ENCODE data around the gene ARHGEF7.
"Not testable (repeated sequence)": the region's sequence is repeated elsewhere in the genome, so short reads cannot be mapped to it uniquely, and the experiment has no call there.

Gene ARHGEF7, protein sequence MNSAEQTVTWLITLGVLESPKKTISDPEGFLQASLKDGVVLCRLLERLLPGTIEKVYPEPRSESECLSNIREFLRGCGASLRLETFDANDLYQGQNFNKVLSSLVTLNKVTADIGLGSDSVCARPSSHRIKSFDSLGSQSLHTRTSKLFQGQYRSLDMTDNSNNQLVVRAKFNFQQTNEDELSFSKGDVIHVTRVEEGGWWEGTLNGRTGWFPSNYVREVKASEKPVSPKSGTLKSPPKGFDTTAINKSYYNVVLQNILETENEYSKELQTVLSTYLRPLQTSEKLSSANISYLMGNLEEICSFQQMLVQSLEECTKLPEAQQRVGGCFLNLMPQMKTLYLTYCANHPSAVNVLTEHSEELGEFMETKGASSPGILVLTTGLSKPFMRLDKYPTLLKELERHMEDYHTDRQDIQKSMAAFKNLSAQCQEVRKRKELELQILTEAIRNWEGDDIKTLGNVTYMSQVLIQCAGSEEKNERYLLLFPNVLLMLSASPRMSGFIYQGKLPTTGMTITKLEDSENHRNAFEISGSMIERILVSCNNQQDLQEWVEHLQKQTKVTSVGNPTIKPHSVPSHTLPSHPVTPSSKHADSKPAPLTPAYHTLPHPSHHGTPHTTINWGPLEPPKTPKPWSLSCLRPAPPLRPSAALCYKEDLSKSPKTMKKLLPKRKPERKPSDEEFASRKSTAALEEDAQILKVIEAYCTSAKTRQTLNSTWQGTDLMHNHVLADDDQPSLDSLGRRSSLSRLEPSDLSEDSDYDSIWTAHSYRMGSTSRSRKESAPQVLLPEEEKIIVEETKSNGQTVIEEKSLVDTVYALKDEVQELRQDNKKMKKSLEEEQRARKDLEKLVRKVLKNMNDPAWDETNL

DNA sequence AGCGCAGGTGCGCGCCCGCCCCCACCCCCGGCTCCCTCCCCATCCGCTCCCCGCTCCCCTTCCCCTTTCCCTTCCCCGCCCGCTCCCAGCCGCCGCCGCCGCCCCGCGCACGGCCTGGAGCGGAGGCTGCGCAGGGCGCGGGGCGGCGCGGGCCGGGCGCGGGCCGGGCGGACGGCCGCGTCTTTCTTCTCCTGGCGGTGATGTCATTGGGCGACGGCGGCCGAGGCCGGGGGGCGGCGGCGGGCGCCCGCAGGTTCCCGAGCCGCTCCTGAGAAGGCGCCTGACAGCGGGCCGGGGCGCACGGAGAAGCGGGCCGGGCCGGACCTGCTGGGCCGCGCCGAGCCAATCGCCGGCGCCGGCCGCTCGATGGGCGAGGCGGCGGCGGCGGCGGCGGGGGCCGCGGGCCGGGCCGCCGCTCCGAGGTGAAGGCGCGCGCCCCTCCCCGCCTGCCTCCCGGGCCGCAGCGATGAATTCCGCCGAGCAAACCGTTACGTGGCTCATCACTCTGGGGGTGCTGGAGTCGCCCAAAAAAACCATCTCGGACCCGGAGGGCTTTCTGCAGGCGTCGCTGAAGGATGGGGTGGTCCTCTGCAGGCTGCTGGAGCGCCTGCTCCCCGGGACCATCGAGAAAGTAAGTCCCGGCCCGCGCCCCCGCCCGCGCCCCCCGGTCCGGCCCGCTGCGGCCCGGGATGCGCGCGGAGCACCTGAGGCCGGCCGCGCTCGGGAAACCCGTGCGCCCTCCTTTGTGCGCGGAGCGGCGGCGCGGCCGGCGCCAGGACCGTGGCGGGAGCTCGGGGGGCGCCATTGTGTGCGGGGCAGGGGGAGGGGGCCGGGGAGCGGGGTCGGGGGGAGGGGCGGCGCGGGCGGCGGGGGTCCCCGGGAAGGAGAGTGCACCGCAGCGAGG, at the start of gene ARHGEF7:
Gene ARHGEF7, plus strand, starts transcription at position 250 of the 904 bp plus-strand sequence. Its CDS starts 217 bp downstream, at position 467.
- no peak for DNase-seq (ENCODE audit: extremely low read depth, low read depth)
- TF ChIP-seq, protein P1, sequence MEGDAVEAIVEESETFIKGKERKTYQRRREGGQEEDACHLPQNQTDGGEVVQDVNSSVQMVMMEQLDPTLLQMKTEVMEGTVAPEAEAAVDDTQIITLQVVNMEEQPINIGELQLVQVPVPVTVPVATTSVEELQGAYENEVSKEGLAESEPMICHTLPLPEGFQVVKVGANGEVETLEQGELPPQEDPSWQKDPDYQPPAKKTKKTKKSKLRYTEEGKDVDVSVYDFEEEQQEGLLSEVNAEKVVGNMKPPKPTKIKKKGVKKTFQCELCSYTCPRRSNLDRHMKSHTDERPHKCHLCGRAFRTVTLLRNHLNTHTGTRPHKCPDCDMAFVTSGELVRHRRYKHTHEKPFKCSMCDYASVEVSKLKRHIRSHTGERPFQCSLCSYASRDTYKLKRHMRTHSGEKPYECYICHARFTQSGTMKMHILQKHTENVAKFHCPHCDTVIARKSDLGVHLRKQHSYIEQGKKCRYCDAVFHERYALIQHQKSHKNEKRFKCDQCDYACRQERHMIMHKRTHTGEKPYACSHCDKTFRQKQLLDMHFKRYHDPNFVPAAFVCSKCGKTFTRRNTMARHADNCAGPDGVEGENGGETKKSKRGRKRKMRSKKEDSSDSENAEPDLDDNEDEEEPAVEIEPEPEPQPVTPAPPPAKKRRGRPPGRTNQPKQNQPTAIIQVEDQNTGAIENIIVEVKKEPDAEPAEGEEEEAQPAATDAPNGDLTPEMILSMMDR (IDR thresholded peaks at IDR 0.05; ENCODE audit: low read depth, low read length): no peak

DNA sequence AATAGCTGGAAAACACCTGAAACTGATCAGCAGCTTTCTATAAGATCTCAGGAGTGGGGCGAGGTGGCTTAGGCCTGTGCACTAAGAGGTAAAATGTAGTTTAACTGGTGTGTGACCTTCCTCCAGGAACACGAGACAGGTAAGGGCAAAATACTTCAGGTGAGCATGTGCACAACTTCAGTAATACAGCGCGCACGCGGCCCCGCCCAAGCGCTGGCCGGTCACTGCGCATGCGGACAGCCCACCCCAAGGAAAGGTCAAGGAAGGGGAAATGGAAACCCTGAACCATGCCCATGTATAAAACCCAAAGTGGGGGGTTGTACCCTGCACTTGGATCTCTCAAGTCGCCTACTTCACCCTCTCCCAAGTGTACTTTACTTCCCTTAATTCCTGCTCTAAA, 49.4 kb upstream of the ARHGEF7 start:
- TF ChIP-seq, protein P1 (IDR thresholded peaks at IDR 0.05; ENCODE audit: low read depth, low read length): no peak
- DNase-seq (ENCODE audit: extremely low read depth, low read depth): no peak

DNA sequence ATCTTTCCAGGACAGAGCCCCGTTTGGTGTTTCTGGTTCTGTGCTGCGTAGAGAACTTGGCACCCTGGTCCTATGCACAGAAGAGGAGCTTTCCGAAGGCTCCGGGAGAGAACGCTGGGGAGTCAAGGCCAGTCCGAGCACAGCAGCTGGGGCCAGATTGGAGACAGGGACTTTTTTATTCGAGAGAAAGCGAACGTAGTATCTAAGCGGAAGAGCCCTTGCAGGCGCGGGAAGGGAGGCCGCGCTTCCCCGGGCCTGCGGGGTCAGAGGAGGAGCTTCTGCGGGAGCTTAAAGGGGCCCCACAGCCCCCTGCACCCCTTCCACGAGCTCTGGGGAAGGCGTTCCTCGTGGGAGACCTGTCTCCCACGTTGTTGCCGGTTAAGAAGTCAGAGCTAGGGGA, 48.6 kb upstream of the ARHGEF7 start:
- DNase-seq (ENCODE audit: extremely low read depth, low read depth): no peak
- TF ChIP-seq, protein P1 (IDR thresholded peaks at IDR 0.05; ENCODE audit: low read depth, low read length): no peak

DNA sequence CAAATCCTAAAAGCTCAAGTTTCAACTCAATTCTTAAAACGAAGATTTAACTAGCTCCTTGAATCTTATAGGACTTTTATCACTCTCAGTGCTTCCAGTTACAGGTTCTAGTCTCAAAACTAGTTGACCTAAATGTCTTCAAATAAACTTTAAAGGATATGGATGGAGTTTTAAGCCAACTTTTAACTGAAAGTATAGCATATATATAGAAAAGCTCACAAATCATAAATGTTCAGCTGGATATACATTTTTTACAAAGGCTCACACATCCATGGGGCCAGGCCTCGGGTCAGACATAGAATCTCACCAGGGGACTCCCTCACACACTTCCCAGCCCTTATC, 47.1 kb upstream of the ARHGEF7 start:
- TF ChIP-seq, protein P1 (IDR thresholded peaks at IDR 0.05; ENCODE audit: low read depth, low read length): no peak
- no peak for DNase-seq (ENCODE audit: extremely low read depth, low read depth)

DNA sequence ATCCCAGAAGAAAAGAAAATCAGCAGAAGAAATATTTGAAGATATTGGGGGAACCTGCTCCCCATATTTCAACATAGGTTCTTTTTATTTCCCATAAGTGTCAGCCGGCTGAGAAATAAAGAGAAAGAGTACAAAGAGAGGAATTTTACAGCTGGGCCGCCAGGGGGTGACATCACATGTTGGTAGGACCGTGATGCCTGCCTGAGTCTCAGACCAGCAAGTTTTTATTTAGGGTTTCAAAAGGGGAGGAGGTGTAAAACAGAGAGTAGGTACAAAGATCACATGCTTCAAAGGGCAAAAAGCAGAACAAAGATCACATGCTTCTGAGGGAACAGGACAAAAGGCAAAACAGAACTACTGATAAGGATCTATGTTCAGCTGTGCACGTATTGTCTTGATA, 44.0 kb upstream of the ARHGEF7 start:
- DNase-seq (ENCODE audit: extremely low read depth, low read depth): not testable (repeated sequence)
- TF ChIP-seq, protein P1 (IDR thresholded peaks at IDR 0.05; ENCODE audit: low read depth, low read length): peak; percentile 7

DNA sequence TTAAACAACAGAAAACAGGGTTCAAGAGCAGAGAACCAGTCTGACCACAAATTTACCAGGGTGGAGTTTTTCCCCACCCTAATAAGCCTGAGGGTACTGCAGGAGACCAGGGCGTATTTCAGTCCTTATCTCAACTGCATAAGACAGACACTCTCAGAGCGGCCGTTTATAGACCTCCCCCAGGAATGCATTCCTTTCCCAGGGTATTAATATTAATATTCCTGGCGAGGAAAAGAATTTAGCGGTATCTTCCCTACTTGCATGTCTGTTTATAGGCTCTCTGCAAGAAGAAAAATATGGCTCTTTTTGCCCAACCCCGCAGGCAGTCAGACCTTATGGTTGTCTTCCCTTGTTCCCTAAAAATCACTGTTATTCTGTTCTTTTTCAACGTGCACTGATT, 43.6 kb upstream of the ARHGEF7 start:
- DNase-seq (ENCODE audit: extremely low read depth, low read depth): not testable (repeated sequence)

DNA sequence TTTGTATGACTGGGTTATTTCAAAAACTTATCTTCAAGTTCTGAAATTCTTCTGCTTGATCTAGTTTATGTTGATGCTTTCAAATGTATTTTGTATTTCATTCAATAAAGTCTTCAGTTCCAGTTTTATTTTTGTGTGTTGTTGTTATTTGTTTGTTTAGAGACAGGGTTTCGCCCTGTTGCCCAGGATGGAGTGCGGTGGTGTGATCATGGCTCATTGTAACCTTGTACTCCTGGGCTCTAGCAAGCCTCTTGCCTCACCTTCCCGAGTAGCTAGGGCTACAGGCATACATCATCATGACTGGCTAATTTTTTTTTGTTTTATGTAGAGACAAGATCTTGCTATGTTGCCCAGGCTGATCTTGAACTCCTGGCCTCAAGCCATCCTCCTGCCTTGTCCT, 40.3 kb upstream of the ARHGEF7 start:
- TF ChIP-seq, protein P1 (IDR thresholded peaks at IDR 0.05; ENCODE audit: low read depth, low read length): no peak

More for the DNA sequence above, 40.3 kb upstream of the ARHGEF7 start:
- DNase-seq (ENCODE audit: extremely low read depth, low read depth): no peak

Measured in AG09319 (cell line).